ENCODE data around the gene STARD13. TPM values are rescaled to one million over a fixed set of nuclear protein-coding genes. Genes with fewer than 3 reads are reported as not detected.
A peak's percentile ranks its signal among the peaks of the same experiment; 100 is the strongest.

STARD13 gene
- total RNA-seq, 4 donors from 2014 or later, result 36.8 to 65.6 (median 46.0) TPM

- Histone ChIP-seq H3K27me3 (no peaks in the 10 kb centered on the region), H3K27ac (peak overlapping the region; percentile 52 to 54), H3K36me3 (no peaks in the 10 kb centered on the region), H3K9me3 (no peaks in the 10 kb centered on the region), H3K4me3 (no peak overlapping the region), H3K4me1 (peaks cover 0 to 4% of the 10 kb centered on the region in 2 donors)
- no peak for TF ChIP-seq POLR2A (IDR thresholded peaks at IDR 0.05)
- intact Hi-C loops (cut with DNase I; ENCODE audit: low total_unique reads), result no loop called here
- DNase-seq, result no peak
Observed at GRCh38 chr13:33250609-33251008, 34.9 kb downstream of the STARD13 start.

GRCh38 chr13:33249894-33250293 lies 35.7 kb downstream of the STARD13 start:
- no peak for DNase-seq
- H3K27ac ChIP-seq, result no peak overlapping the region
- H3K36me3 ChIP-seq, result no peaks in the 10 kb centered on the region
- TF ChIP-seq POLR2A (IDR thresholded peaks at IDR 0.05) (no peak), CTCF (IDR thresholded peaks at IDR 0.05) (no peak)
- no peak overlapping the region for H3K4me3 ChIP-seq
- intact Hi-C loops (cut with DNase I; ENCODE audit: low total_unique reads), result no loop called here
- peaks cover 4 to 7% of the 10 kb centered on the region in 2 donors for H3K4me1 ChIP-seq
- H3K9me3 ChIP-seq, result no peaks in the 10 kb centered on the region
- H3K27me3 ChIP-seq, result no peaks in the 10 kb centered on the region

- no peak overlapping the region for H3K27ac ChIP-seq
Observed at GRCh38 chr13:33249066-33249465, 36.5 kb downstream of the STARD13 start.

GRCh38 chr13:33245505-33246158 lies 39.9 kb downstream of the STARD13 start:
- Histone ChIP-seq H3K27ac (no peak overlapping the region), H3K27me3 (no peaks in the 10 kb centered on the region), H3K36me3 (no peaks in the 10 kb centered on the region), H3K4me3 (no peak overlapping the region), H3K4me1 (peaks cover 0 to 7% of the 10 kb centered on the region in 2 donors), H3K9me3 (no peaks in the 10 kb centered on the region)
- no peak for DNase-seq
- intact Hi-C loops (cut with DNase I; ENCODE audit: low total_unique reads), result no loop called here
- TF ChIP-seq POLR2A (IDR thresholded peaks at IDR 0.05) (no peak), CTCF (IDR thresholded peaks at IDR 0.05) (no peak)

More at GRCh38 chr13:33249066-33249465, 36.5 kb downstream of the STARD13 start:
- no peaks in the 10 kb centered on the region for H3K9me3 ChIP-seq
- TF ChIP-seq POLR2A (IDR thresholded peaks at IDR 0.05) (no peak), CTCF (IDR thresholded peaks at IDR 0.05) (no peak)
- no peak overlapping the region for H3K4me3 ChIP-seq
- intact Hi-C loops (cut with DNase I; ENCODE audit: low total_unique reads), result no loop called here
- no peak for DNase-seq
- H3K36me3 ChIP-seq, result no peaks in the 10 kb centered on the region
- H3K27me3 ChIP-seq, result no peaks in the 10 kb centered on the region
- H3K4me1 ChIP-seq, result peaks cover 4 to 7% of the 10 kb centered on the region in 2 donors

GRCh38 chr13:33244907-33245287 lies 40.7 kb downstream of the STARD13 start:
- intact Hi-C loops (cut with DNase I; ENCODE audit: low total_unique reads), result no loop called here
- Histone ChIP-seq H3K27me3 (no peaks in the 10 kb centered on the region), H3K36me3 (no peaks in the 10 kb centered on the region), H3K4me1 (peaks cover 0 to 7% of the 10 kb centered on the region in 2 donors), H3K4me3 (no peak overlapping the region), H3K9me3 (no peaks in the 10 kb centered on the region), H3K27ac (no peak overlapping the region)
- TF ChIP-seq CTCF (IDR thresholded peaks at IDR 0.05) (no peak), POLR2A (IDR thresholded peaks at IDR 0.05) (no peak)
- no peak for DNase-seq
